OCI-LY3 (cell line): ENCODE results near the gene PGP.
"Not testable (repeated sequence)": the region's sequence is repeated elsewhere in the genome, so short reads cannot be mapped to it uniquely, and the experiment has no call there.

Experiments used
- H2AFZ ChIP-seq: fragments of 200-600, 300-600 bp; shearing (Covaris generic); 2 replicates; pipeline ENCODE4 v1.6.0; 2014; ENCODE audit warnings: antibody characterized with exemption, low read depth, low read length
- H3K27ac ChIP-seq: fragments of 200-600, 300-600 bp; sonication (generic); 2 replicates; pipeline ENCODE4 v1.5.1; 2014; ENCODE audit warnings: mild to moderate bottlenecking, low read length, moderate library complexity, mixed read lengths
- H3K27me3 ChIP-seq: fragments of 200-600, 300-600 bp; sonication (generic); 2 replicates; pipeline ENCODE4 v1.6.1; 2014; ENCODE audit warnings: low read depth, low read length, mixed read lengths
- H3K36me3 ChIP-seq: fragments of 200-600, 300-600 bp; sonication (generic); replicated peaks from 2 replicates; pipeline ENCODE3; 2014; ENCODE audit warnings: low read depth, low read length, mixed read lengths
- H3K4me1 ChIP-seq: fragments of 300-600, 200-600 bp; sonication (generic); 2 replicates; pipeline ENCODE4 v1.6.1; 2014; ENCODE audit warnings: low read length, mixed read lengths
- H3K4me2 ChIP-seq: fragments of 200-600, 300-600 bp; sonication (generic); 2 replicates; pipeline ENCODE4 v1.6.1; 2014; ENCODE audit warnings: low read length, mixed read lengths
- H3K4me3 ChIP-seq: fragments of 300-600, 200-600 bp; sonication (generic); 2 replicates; pipeline ENCODE4 v1.5.1; 2014; ENCODE audit warnings: antibody characterized with exemption, mild to moderate bottlenecking, low read length, moderate library complexity
- H3K79me2 ChIP-seq: fragments of 300-600, 200-600 bp; shearing (Covaris generic); 2 replicates; pipeline ENCODE4 v1.6.1; 2014; ENCODE audit warnings: mild to moderate bottlenecking, low read length, mixed read lengths
- H3K9ac ChIP-seq: fragments of 300-600, 200-600 bp; shearing (Covaris generic); 2 replicates; pipeline ENCODE4 v1.6.0; 2014; ENCODE audit warnings: mild to moderate bottlenecking, low read length, moderate library complexity
- H3K9me3 ChIP-seq: fragments of 200-600, 300-600 bp; shearing (Covaris generic); 2 replicates; pipeline ENCODE4 v1.6.1; 2014; ENCODE audit warnings: low read length, mixed read lengths; ENCODE audit not compliant: insufficient read depth
- H4K20me1 ChIP-seq: fragments of 200-600, 300-600 bp; sonication (generic); 2 replicates; pipeline ENCODE4 v1.6.1; 2016; ENCODE audit warnings: low read length, mixed read lengths; ENCODE audit not compliant: insufficient read depth
- EZH2phosphoT487 ChIP-seq: fragments of 200-600 bp; shearing (Covaris generic); IDR thresholded peaks from 2 replicates; pipeline ENCODE4 v1.6.1; 2018; ENCODE audit warnings: antibody characterized with exemption, mixed run types, low read depth
- TF ChIP-seq, protein P1 (sequence below): fragments of 200-600, 300-600 bp; sonication (generic); IDR thresholded peaks from 2 replicates; pipeline ENCODE4 v1.5.1; 2014; ENCODE audit warnings: antibody characterized with exemption, low read length, low read depth

PGP gene

DNA sequence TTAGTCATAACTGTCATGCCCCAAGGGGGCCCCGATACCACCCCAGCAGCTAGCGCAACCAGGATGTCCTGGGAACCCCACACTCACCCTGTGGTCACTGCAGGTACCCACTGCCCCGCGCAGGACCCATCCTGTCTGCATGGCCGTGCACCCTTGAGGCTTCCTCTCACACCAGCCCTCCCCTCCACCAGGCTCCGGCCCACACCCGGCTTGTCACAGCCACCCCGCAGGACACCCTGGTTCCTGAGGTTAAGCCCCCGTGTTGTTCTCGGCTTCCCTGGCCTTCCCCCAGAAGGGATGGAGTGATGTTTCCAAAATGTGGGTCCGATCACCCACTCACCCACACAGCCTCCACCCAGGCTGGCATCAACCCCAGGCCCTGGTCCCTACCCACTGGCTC, 29.1 kb upstream of the PGP start:
- Histone ChIP-seq H3K79me2 (peaks cover 6% of the 10 kb centered on the region), H3K4me1 (no peaks in the 10 kb centered on the region), H2AFZ (no peak overlapping the region), H3K9ac (no peak overlapping the region), H3K4me2 (no peak overlapping the region), H4K20me1 (no peaks in the 10 kb centered on the region), H3K4me3 (no peak overlapping the region), H3K9me3 (no peaks in the 10 kb centered on the region), H3K27ac (no peak overlapping the region), H3K36me3 (peaks cover 25% of the 10 kb centered on the region), H3K27me3 (no peaks in the 10 kb centered on the region)
- no peak for TF ChIP-seq EZH2phosphoT487
- TF ChIP-seq, protein P1, sequence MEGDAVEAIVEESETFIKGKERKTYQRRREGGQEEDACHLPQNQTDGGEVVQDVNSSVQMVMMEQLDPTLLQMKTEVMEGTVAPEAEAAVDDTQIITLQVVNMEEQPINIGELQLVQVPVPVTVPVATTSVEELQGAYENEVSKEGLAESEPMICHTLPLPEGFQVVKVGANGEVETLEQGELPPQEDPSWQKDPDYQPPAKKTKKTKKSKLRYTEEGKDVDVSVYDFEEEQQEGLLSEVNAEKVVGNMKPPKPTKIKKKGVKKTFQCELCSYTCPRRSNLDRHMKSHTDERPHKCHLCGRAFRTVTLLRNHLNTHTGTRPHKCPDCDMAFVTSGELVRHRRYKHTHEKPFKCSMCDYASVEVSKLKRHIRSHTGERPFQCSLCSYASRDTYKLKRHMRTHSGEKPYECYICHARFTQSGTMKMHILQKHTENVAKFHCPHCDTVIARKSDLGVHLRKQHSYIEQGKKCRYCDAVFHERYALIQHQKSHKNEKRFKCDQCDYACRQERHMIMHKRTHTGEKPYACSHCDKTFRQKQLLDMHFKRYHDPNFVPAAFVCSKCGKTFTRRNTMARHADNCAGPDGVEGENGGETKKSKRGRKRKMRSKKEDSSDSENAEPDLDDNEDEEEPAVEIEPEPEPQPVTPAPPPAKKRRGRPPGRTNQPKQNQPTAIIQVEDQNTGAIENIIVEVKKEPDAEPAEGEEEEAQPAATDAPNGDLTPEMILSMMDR, result no peak

DNA sequence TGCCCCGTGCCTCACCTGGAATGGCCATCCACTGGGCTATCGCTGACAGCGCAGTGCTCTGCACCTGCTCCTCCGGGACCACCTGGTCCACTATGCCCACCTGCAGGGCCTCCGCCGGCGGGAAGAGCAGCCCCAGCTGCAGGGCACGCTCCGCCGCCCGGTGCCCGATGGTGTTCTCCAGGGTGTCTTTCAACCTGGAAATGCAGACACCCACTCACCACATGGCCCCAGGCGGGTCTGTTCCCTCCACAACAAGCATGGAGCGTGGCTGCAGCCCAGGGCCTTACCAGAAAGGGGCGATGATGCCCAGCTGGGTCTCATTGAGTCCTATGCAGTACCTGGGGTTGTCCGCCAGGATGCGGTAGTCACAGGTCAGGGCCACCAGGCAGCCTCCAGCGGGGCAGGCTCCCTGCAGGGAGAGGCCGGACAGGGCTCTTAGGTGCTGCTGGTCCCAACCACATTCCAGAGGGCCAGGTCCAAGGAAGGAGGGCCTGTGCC, 28.4 kb upstream of the PGP start:
- Histone ChIP-seq H3K4me1 (no peaks in the 10 kb centered on the region), H3K9me3 (no peaks in the 10 kb centered on the region), H3K79me2 (no peaks in the 10 kb centered on the region), H3K4me2 (no peak overlapping the region), H2AFZ (no peak overlapping the region), H3K27ac (no peak overlapping the region), H3K27me3 (no peaks in the 10 kb centered on the region), H3K9ac (no peak overlapping the region), H3K4me3 (no peak overlapping the region), H4K20me1 (no peaks in the 10 kb centered on the region), H3K36me3 (peaks cover 22% of the 10 kb centered on the region)
- no peak for TF ChIP-seq EZH2phosphoT487
- TF ChIP-seq, protein P1, result no peak

DNA sequence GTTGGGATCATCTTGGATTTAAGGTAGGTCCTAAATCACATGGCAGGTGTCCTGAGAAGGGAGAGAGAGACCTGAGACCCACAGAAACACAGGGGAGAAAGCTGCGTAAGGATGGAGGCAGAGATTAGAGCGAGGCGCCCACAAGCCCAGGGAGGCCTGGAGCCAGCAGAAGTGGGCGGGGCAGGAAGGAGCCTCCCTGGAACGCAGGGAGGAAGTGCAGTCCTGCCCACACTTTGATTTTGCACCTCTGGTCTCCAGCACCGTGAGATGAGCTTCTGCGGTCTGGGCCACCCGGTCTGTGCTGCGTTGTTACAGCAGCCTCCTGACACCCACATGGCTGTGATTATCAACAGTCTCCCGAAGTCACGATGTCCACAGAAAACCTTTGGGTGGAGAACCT, 28.0 kb upstream of the PGP start:
- no peak overlapping the region for H3K27ac ChIP-seq
- no peak for TF ChIP-seq EZH2phosphoT487
- TF ChIP-seq, protein P1, result no peak
- H4K20me1 ChIP-seq, result no peaks in the 10 kb centered on the region
- no peaks in the 10 kb centered on the region for H3K27me3 ChIP-seq
- peaks cover 22% of the 10 kb centered on the region for H3K36me3 ChIP-seq
- no peaks in the 10 kb centered on the region for H3K4me1 ChIP-seq
- H3K4me3 ChIP-seq, result no peak overlapping the region
- H2AFZ ChIP-seq, result no peak overlapping the region
- no peak overlapping the region for H3K4me2 ChIP-seq
- H3K9me3 ChIP-seq, result no peaks in the 10 kb centered on the region
- no peaks in the 10 kb centered on the region for H3K79me2 ChIP-seq
- H3K9ac ChIP-seq, result no peak overlapping the region

DNA sequence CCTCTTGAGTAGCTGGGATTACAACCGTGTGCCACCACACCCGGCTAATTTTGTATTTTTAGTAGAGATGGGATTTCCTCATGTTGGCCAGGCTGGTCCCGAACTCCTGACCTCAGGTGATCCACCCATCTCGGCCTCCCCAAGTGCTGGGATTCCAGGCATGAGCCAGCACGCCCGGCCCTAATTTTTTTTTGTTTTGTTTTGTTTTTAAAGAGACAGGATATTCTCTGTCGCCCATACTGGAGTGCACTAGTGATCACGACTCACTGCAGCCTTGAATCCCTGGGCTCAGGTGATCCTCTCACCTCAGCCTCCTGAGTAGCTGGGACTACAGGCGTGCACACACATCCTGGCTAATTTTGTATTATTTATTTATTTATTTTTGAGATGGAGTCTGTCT, 25.7 kb upstream of the PGP start:
- H3K4me3 ChIP-seq, H3K27ac ChIP-seq, H3K4me1 ChIP-seq, H3K4me2 ChIP-seq, H3K9me3 ChIP-seq, H2AFZ ChIP-seq, H3K27me3 ChIP-seq, H3K79me2 ChIP-seq, H4K20me1 ChIP-seq, H3K9ac ChIP-seq: not testable (repeated sequence)
- H3K36me3 ChIP-seq, result peaks cover 22% of the 10 kb centered on the region
